Measurements from ENCODE around the gene NECAP2. TPM values are rescaled to one million over a fixed set of nuclear protein-coding genes. Genes with fewer than 3 reads are reported as not detected.

Gene NECAP2
- total and polyA plus RNA-seq, 8 donors, result 25.5 to 78.1 (median 39.9) TPM

DNA sequence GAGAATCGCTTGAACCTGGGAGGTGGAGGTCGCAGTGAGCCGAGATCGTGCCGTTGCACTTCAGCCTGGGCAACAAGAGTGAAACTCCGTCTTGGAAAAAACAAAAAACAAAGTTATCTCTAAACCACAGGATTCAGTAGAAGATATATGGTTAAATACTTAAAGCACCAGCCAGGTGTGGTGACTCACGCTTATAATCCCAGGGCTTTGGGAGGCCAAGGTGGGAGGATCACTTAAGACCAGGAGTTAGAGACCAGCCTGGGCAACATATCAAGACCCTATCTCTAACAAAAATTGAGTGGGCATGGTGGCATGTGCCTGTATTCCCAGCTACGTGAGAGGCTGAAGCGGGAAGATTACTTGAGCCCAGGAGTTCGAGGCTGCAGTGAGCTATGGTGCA, 5.6 kb downstream of the NECAP2 start:
- TF ChIP-seq, protein P1, sequence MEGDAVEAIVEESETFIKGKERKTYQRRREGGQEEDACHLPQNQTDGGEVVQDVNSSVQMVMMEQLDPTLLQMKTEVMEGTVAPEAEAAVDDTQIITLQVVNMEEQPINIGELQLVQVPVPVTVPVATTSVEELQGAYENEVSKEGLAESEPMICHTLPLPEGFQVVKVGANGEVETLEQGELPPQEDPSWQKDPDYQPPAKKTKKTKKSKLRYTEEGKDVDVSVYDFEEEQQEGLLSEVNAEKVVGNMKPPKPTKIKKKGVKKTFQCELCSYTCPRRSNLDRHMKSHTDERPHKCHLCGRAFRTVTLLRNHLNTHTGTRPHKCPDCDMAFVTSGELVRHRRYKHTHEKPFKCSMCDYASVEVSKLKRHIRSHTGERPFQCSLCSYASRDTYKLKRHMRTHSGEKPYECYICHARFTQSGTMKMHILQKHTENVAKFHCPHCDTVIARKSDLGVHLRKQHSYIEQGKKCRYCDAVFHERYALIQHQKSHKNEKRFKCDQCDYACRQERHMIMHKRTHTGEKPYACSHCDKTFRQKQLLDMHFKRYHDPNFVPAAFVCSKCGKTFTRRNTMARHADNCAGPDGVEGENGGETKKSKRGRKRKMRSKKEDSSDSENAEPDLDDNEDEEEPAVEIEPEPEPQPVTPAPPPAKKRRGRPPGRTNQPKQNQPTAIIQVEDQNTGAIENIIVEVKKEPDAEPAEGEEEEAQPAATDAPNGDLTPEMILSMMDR (IDR thresholded peaks at IDR 0.05), result no peak
- no peak for TF ChIP-seq POLR2AphosphoS5 (IDR thresholded peaks at IDR 0.05)
- TF ChIP-seq POLR2A (IDR thresholded peaks at IDR 0.05), result no peak
- no peak for TF ChIP-seq EP300 (IDR thresholded peaks at IDR 0.05)
- intact Hi-C loops (cut with DNase I; ENCODE audit: low total_unique reads), result no loop called here
- 84 to 92% (median 88%) methylated on average over 10 of the region's 10 CpGs for WGBS, 5 donors
- H3K4me3 ChIP-seq, result no peak overlapping the region
- no peak for DNase-seq
- no peaks in the 10 kb centered on the region for H3K9me3 ChIP-seq
- H3K4me1 ChIP-seq, result peaks cover 14 to 38% (median 29%) of the 10 kb centered on the region in 4 donors
- no peaks in the 10 kb centered on the region for H3K27me3 ChIP-seq
- peaks cover 65 to 85% (median 79%) of the 10 kb centered on the region in 4 donors for H3K36me3 ChIP-seq
- no peak overlapping the region for H3K27ac ChIP-seq

DNA sequence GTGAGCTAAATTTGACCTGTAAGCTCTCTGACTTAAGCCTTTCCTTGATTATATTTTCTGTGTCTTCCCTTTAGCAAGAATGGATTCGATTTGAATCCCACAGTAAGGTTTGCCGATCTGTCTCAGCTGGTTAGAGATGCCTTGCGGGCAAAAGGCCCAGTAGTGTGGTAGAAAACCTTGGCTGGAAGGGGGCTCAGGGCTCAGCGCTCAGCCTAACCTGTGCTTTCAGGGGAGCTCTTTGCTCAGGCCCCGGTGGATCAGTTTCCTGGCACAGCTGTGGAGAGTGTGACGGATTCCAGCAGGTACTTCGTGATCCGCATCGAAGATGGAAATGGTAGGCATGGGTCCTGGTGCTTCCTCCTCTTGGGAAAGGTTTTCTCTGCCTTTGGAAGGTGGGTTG, 7.1 kb downstream of the NECAP2 start:
- Histone ChIP-seq H3K36me3 (peaks cover 76 to 95% (median 94%) of the 10 kb centered on the region in 4 donors), H3K4me1 (peaks cover 0 to 30% (median 14%) of the 10 kb centered on the region in 4 donors), H3K27ac (no peak overlapping the region), H3K9me3 (no peaks in the 10 kb centered on the region), H3K27me3 (no peaks in the 10 kb centered on the region), H3K4me3 (no peak overlapping the region)
- DNase-seq, result no peak
- intact Hi-C loops (cut with DNase I; ENCODE audit: low total_unique reads), result no loop called here
- WGBS, 5 donors, result 95 to 98% (median 96%) methylated on average over 9 of the region's 9 CpGs
- TF ChIP-seq EP300 (IDR thresholded peaks at IDR 0.05), result no peak
- TF ChIP-seq, protein P1 (IDR thresholded peaks at IDR 0.05), result no peak
- no peak for TF ChIP-seq POLR2AphosphoS5 (IDR thresholded peaks at IDR 0.05)
- no peak for TF ChIP-seq POLR2A (IDR thresholded peaks at IDR 0.05)

DNA sequence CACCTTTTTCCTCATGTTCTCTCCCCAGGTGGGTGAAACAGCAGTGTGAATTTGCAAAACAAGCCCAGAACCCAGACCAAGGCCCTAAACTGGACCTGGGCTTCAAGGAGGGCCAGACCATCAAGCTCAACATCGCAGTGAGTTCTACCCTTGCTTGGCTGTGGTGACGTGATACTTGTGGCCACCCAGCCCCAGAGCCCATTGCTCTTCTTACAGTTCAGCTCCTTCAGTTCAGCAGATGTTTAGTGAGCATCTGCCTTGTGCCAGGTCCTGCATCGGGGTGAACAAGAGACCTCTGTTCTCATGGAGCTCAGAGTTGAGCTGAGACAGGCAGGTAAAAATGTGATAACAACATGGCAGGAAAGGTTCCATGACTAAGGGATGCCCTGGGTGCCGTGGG, 8.5 kb downstream of the NECAP2 start:
- no peak for DNase-seq
- intact Hi-C loops (cut with DNase I; ENCODE audit: low total_unique reads), result no loop called here
- Histone ChIP-seq H3K27me3 (no peaks in the 10 kb centered on the region), H3K4me1 (peaks cover 0 to 15% (median 3%) of the 10 kb centered on the region in 4 donors), H3K27ac (no peak overlapping the region), H3K4me3 (no peak overlapping the region), H3K9me3 (no peaks in the 10 kb centered on the region), H3K36me3 (peaks cover 87 to 100% (median 100%) of the 10 kb centered on the region in 4 donors)
- WGBS, 5 donors, result 95 to 98% (median 96%) methylated on average over 2 to 4 of the region's 4 CpGs
- TF ChIP-seq, protein P1 (IDR thresholded peaks at IDR 0.05), result no peak
- no peak for TF ChIP-seq POLR2AphosphoS5 (IDR thresholded peaks at IDR 0.05)
- no peak for TF ChIP-seq EP300 (IDR thresholded peaks at IDR 0.05)
- no peak for TF ChIP-seq POLR2A (IDR thresholded peaks at IDR 0.05)

- WGBS, 5 donors, result 85 to 91% (median 87%) methylated on average over 5 of the region's 5 CpGs
- no peak overlapping the region for H3K27ac ChIP-seq
- peaks cover 86 to 100% (median 100%) of the 10 kb centered on the region in 4 donors for H3K36me3 ChIP-seq
- H3K27me3 ChIP-seq, result no peaks in the 10 kb centered on the region
- no peak overlapping the region for H3K4me3 ChIP-seq
- H3K4me1 ChIP-seq, result peaks cover 0 to 15% (median 2%) of the 10 kb centered on the region in 4 donors
- no peak for DNase-seq
- intact Hi-C loops (cut with DNase I; ENCODE audit: low total_unique reads), result no loop called here
- TF ChIP-seq EP300 (IDR thresholded peaks at IDR 0.05), result no peak
- no peak for TF ChIP-seq POLR2A (IDR thresholded peaks at IDR 0.05)
- TF ChIP-seq POLR2AphosphoS5 (IDR thresholded peaks at IDR 0.05), result no peak
- TF ChIP-seq, protein P1 (IDR thresholded peaks at IDR 0.05), result no peak
- no peaks in the 10 kb centered on the region for H3K9me3 ChIP-seq
Observed at GRCh38 chr1:16449666-16450065, 9.1 kb downstream of the NECAP2 start.

Data from stomach (tissue), 9 donors.